ENCODE data around the gene KLF2.
A peak's percentile ranks its signal among the peaks of the same experiment; 100 is the strongest.

DNA sequence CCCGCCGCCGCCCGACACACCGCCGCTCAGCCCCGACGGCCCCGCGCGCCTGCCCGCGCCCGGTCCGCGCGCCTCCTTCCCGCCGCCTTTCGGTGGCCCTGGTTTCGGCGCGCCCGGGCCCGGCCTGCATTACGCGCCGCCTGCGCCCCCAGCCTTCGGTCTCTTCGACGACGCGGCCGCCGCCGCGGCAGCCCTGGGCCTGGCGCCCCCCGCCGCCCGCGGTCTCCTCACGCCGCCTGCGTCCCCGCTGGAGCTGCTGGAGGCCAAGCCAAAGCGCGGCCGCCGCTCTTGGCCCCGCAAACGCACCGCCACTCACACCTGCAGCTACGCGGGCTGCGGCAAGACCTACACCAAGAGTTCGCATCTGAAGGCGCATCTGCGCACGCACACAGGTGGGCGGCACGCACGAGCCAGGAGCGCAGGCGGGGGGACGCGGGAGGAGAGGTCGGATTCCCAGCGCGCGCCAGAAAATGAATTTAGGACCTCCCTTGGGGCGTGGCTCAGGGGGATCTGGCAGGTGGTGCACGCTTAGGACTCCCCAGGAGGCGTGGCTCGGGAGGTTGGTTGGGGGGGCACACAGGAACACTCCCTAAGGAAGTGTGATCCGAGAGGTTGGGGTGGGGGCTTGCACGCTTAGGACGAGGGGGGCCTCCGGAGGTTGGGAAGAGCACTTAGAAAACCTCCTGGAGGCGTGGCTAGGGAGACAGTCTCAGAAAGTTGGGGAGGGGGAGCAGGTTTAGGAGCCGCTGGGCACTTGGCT is 1.2 kb downstream of the KLF2 start:
- TF ChIP-seq CTCF (IDR thresholded peaks at IDR 0.05) (peak in 1 of 6 experiments; percentile 4), POLR2A (IDR thresholded peaks at IDR 0.05) (peak in 2 of 4 donors; percentile 8 to 12)

Data from esophagus squamous epithelium (tissue), 4 donors.